GM18502 (cell line): ENCODE results near the gene CCDC120.
A peak's percentile ranks its signal among the peaks of the same experiment; 100 is the strongest.

Source experiments
- ATAC-seq: cut with Tn5 transposase; IDR thresholded peaks from one replicate; pipeline ENCODE4 v1.9.1; 2021; ENCODE audit warnings: mild to moderate bottlenecking; ENCODE audit not compliant: unreplicated experiment, poor library complexity

CCDC120 gene, protein sequence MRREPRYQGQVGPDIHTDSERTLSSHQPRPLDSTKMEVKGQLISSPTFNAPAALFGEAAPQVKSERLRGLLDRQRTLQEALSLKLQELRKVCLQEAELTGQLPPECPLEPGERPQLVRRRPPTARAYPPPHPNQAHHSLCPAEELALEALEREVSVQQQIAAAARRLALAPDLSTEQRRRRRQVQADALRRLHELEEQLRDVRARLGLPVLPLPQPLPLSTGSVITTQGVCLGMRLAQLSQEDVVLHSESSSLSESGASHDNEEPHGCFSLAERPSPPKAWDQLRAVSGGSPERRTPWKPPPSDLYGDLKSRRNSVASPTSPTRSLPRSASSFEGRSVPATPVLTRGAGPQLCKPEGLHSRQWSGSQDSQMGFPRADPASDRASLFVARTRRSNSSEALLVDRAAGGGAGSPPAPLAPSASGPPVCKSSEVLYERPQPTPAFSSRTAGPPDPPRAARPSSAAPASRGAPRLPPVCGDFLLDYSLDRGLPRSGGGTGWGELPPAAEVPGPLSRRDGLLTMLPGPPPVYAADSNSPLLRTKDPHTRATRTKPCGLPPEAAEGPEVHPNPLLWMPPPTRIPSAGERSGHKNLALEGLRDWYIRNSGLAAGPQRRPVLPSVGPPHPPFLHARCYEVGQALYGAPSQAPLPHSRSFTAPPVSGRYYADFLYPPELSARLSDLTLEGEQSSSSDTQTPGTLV

GRCh38 chrX:49058794-49059193 lies at the start of gene CCDC120:
Gene CCDC120, plus strand, starts transcription at chrX:49058999. Its CDS starts 3,043 bp downstream, at chrX:49062042.
- no peak for ATAC-seq

- ATAC-seq, result no peak
Observed at GRCh38 chrX:49019050-49019449, 39.7 kb upstream of the CCDC120 start.

- no peak for ATAC-seq
Observed at GRCh38 chrX:49019599-49020249, 39.1 kb upstream of the CCDC120 start.

DNA sequence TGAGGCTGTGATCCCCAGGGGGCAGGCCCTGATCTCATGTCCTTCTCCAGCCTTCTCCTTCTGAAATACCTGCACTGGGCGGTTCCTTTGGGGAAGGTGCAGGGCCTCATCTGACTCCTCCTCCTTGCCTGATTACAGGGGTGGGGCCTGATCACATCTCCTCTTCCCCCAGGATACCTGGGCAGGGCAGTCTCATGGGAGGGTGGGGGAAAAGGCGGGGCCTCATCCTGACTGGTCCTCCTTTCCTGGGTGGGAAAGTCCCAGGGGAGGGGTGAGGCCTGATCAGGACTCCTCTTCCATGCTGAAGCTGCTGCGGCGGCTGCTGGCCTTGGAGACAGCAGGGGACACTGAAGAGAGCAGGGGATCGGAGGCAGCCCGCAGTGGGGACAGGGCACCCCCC lies 28.9 kb upstream of the CCDC120 start:
- no peak for ATAC-seq

DNA sequence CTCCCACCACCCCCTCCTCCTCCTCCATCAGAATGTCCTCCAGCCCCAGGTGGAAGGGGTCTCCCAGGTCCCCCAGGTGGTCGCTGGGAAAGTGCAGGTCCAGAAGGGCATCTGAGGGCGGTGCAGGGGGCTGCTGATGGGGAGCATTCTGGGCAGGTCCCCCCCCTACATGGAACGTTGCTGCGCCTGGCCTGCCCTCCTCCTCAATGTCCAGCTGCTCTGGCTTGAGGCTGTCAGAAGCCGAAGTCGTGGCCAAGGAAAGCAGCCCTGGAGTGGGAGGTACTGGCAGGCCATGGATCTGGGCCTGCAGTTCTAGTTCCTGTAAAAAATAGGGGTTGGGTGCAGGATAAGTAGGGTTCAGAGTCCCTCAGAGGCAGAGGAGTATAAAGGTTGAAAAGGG lies 28.5 kb upstream of the CCDC120 start:
- no peak for ATAC-seq

DNA sequence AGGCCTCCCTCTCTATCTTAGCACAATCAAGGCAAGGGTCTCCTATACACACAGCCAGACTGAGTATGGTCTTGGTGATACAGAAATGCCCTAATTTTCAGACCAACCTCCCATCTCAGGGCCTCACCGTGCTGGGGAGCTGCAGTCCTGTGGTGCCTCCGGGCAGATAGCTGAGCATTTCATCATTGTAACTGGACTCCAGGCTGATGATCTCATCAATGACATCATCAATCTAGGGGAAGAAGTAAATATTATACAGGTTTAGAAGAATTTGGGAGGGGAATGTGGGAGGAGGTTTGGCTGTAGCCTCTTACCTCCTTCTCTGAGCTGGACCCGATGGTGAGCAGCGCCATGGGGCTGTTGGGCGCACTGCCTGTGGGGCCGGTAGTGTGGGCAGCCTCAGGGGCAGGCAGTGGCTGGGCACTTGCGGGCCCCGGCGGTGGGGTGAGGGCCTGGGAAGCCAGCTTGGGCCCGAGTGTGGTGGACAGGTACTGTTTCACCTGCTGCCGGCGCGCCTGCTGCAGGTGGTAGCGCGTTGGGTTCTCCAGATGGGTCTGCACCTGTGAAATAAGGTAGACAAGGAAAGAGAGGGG lies 20.8 kb upstream of the CCDC120 start:
- ATAC-seq, result no peak

GRCh38 chrX:49039598-49040375 lies 19.0 kb upstream of the CCDC120 start:
- no peak for ATAC-seq

- no peak for ATAC-seq
Observed at GRCh38 chrX:49040376-49040955, 18.3 kb upstream of the CCDC120 start.

GRCh38 chrX:49041744-49042580 lies 16.8 kb upstream of the CCDC120 start:
- ATAC-seq, result no peak

DNA sequence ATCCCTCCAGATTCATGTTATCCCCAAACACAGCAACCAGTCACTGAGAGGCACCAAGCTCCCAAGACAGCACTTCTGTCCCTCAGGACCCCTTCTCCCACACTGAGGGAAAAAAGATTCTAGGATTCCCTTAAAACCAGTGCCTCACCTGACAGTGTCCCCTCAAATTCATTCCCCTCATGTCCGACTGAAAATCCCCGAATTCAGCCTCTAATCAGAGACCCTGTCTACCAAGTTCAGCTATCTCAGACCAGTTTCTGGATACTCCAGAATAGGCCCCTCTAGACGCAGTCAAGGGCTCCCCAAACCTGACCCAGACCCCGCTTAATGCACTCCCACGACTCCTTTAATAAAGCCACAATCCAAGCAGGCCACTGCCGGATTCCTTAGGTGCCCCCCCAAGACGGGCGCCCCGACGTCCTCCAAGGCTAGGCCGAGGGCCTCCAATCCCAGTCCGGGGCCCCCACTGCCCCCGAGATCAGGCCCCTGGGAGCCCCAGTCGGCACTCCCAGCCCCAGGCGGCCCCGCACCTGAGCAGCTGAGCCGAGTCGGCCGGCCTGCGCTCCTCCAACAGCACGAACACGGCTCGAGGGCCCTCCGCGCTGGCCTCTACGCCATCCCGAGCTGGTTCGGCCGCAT lies 16.1 kb upstream of the CCDC120 start:
- no peak for ATAC-seq

GRCh38 chrX:49043220-49043986 lies 15.4 kb upstream of the CCDC120 start, which contains the start of gene TFE3:
Gene TFE3, minus strand, starts transcription at chrX:49043357. Its CDS starts 131 bp downstream, at chrX:49043226.
- ATAC-seq, result peak; percentile 86

DNA sequence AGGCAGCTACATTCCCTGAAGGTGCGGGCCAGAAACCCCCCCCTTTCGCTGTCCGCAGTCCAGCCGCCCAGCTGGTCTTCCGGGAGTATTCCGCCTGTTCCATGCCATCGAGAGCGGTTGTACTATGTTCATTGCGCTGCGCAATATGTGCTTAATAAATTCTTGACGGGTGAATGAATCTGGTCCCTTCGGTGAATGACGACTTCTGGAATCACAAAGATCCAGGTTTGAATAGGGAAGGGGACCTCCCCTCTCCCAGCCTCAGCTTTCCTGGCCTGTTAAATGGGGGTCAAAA lies 14.9 kb upstream of the CCDC120 start:
- no peak for ATAC-seq

DNA sequence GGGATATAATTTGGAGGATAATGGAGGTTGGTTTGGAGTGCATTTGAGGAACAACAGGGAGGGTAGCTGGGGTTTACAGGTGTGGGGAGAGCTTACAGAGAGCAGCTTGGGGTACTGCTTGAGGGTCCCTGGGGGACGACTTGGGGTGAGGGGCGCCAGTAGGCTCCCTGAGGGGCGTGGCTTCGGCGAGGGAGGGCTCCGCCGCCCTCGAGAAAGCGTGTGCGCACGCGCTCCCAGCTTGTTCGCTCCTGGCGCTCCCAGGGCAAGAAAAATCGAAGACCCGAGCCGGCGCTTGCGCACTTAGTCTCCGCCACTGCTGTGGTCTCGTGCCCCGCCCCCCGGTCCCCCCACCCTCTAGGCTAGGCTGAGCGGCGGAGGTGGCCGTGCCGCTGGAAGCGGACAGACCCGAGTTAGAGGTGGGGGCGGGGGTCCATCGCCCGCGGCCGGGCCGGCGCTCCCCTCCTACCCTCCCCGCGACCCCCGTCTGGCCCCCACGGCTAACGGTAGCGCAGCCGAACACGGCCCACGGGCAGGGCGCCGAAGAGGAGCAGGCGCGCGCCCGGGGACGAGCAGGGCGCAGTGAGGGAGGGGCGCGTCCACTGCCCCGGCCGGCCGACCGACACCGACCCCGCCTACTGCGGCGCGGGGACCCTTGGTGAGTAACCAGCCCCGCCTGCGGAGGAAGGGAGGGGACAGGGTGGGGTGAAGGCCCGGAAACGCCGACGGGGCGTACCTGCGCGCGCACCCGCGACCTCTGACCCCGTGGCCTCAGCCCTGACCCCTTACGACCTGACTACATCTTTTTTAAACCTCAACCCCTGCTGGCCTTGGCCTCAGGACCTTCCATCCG lies 5.4 kb upstream of the CCDC120 start:
- ATAC-seq, result no peak

DNA sequence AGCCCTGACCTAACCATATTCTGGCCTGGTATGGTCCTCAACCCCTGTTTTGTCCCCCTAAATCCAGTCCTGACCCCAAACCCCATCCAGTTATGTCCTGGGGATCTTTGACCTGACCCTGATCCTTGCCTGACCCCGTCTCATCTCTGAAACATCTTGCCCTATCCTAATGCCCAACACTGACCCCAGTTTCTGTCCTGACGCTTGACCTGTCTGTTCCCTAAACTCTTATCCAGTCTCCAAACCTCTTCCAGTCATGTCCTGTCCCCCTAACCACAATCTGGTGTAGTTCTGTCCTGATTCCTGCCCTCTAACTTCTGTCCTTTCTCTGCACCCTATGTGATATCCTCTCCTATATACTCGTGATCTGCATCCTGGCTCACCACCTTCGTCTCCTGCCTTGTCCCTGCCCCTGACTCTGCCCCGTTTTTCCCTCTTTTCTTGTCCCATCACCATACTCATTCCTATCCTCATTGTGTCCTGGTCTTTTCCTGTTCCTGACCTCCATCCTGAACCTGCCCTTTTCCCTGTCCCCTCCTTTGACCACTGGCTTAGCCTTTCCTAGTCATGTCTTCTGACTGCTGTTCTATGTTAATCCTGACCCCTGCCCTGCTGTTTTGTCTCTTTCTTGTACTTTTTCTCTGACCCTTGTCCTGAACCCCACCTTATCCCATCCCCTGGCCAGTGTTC lies 4.6 kb upstream of the CCDC120 start:
- no peak for ATAC-seq

DNA sequence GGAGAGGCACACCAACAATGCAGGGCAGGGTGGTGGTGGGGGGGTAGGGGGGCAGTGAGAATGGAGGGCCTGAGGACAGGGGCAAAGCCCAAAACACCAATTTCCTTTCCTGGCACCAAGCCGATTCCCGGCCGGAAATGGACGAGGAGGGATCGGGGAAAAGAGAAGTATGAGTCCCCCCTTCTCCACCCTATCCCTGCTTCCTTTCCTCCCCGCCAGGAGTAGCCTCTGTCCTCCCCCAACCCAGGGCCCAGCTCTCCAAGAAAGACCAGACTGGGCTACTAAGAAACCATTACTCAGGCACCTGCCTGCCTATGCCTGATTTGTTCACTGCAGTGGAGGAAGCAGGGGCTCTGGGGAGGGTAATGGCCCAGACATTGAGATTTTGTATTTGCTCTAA lies 402 bp downstream of the CCDC120 start:
- no peak for ATAC-seq

DNA sequence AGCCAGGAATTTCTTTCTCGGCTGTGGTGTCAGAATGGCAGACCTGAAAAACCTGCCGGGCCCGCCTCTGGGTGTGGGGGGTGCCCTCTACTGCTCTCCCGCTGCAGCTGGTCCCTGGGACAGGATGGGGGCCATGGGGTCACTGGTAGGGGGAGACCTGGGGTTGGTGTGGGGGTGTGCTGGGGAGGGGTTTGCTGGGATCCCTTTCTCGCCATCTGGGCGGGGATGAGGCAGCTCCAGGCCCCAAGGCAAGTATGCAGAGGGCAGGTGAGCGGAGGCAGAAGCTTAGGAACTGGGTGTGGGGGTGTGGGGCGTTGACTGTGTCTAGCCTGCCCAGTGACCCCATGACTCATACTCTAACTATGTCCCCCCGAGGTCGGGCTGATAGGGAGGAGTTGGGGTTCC lies 884 bp downstream of the CCDC120 start:
- ATAC-seq, result no peak
